CD14-positive monocyte (primary cell): ENCODE measurements around the gene RUNDC3A. TPM values are rescaled to one million over a fixed set of nuclear protein-coding genes. Genes with fewer than 3 reads are reported as not detected.
A peak's percentile ranks its signal among the peaks of the same experiment; 100 is the strongest.

Source experiments
- DNase-seq, 3 donors: peaks; one replicate each; pipeline ENCODE4 v3.0.0-alpha.2; 2011 to 2022
- H2AFZ ChIP-seq: 2 replicates; pipeline ENCODE4 v1.6.0; 2012; ENCODE audit warnings: mild to moderate bottlenecking, low read depth, low read length, inconsistent platforms; ENCODE audit not compliant: insufficient read depth, poor library complexity, severe bottlenecking
- H3K27ac ChIP-seq, 2 donors: 1 replicate in 1 of 2; 2 replicates in 1 of 2; pipeline ENCODE4 v1.5.1; 2012 to 2013; ENCODE audit warnings: low read length in 2 of 2, control low read depth in 1 of 2, inconsistent platforms in 1 of 2, low read depth in 1 of 2, mild to moderate bottlenecking in 1 of 2
- H3K27me3 ChIP-seq, 2 donors: one replicate each; pipeline versions ENCODE4 v1.6.0 to v1.6.1; 2011 to 2013; ENCODE audit warnings: low read length in 2 of 2; ENCODE audit not compliant: control insufficient read depth in 2 of 2, insufficient read depth in 2 of 2
- H3K36me3 ChIP-seq, 2 donors: replicated peaks in 1 of 2; 1 replicate in 1 of 2; 2 replicates in 1 of 2; pipeline versions ENCODE4 v1.5.1 to v1.6.1; 2012 to 2013; ENCODE audit warnings: low read length in 2 of 2, control low read depth in 1 of 2, inconsistent platforms in 1 of 2, mild to moderate bottlenecking in 1 of 2; ENCODE audit not compliant: insufficient read depth in 2 of 2, control insufficient read depth in 1 of 2
- H3K4me1 ChIP-seq, 2 donors: 1 replicate in 1 of 2; 2 replicates in 1 of 2; pipeline versions ENCODE4 v1.5.1 to v1.6.1; 2012 to 2013; ENCODE audit warnings: low read length in 2 of 2, control low read depth in 1 of 2, inconsistent platforms in 1 of 2, mild to moderate bottlenecking in 1 of 2, moderate library complexity in 1 of 2; ENCODE audit not compliant: insufficient read depth in 2 of 2, control insufficient read depth in 1 of 2
- H3K4me2 ChIP-seq: replicated peaks from 2 replicates; pipeline ENCODE3; 2012; ENCODE audit warnings: low read length, moderate library complexity, mild to moderate bottlenecking; ENCODE audit not compliant: poor library complexity, severe bottlenecking; ENCODE audit errors: extremely low read depth
- H3K4me3 ChIP-seq, 3 experiments: fragments of 200-600 bp in 1 of 3; sonication (generic) in 1 of 3; replicated peaks in 1 of 3; 1 replicate in 2 of 3; 2 replicates in 1 of 3; pipeline ENCODE4 v1.5.1; 2011 to 2013; ENCODE audit warnings: low read length in 3 of 3, mild to moderate bottlenecking in 3 of 3, control low read depth in 2 of 3, low read depth in 2 of 3, inconsistent platforms in 1 of 3, moderate library complexity in 1 of 3
- H3K79me2 ChIP-seq: 2 replicates; pipeline ENCODE4 v1.6.0; 2012; ENCODE audit warnings: mild to moderate bottlenecking, control low read depth, inconsistent platforms, low read length, moderate library complexity; ENCODE audit not compliant: insufficient read depth
- H3K9ac ChIP-seq: 2 replicates; pipeline ENCODE4 v1.6.0; 2017; ENCODE audit warnings: low read length, mild to moderate bottlenecking; ENCODE audit not compliant: insufficient read depth, poor library complexity, severe bottlenecking
- H3K9me3 ChIP-seq, 2 donors: replicated peaks in 1 of 2; 1 replicate in 1 of 2; 2 replicates in 1 of 2; pipeline versions ENCODE4 v1.5.1 to v1.6.1; 2012 to 2013; ENCODE audit warnings: low read length in 2 of 2, control low read depth in 1 of 2; ENCODE audit not compliant: control insufficient read depth in 1 of 2, insufficient read depth in 1 of 2
- H4K20me1 ChIP-seq: 2 replicates; pipeline ENCODE4 v1.6.0; 2012; ENCODE audit warnings: mild to moderate bottlenecking, low read length, control low read depth, moderate library complexity; ENCODE audit not compliant: insufficient read depth
- H3K27ac Mint-ChIP-seq, 7 donors: one replicate each; pipeline ENCODE4 v1.8.0; 2020; ENCODE audit warnings: mild to moderate bottlenecking in 7 of 7, mixed read lengths in 7 of 7, moderate library complexity in 6 of 7, inconsistent platforms in 2 of 7
- H3K27me3 Mint-ChIP-seq, 3 donors: one replicate each; pipeline ENCODE4 v1.8.0; 2021 to 2022; ENCODE audit warnings: low read depth in 3 of 3, mild to moderate bottlenecking in 3 of 3, mixed read lengths in 3 of 3, moderate library complexity in 3 of 3, inconsistent platforms in 1 of 3
- H3K36me3 Mint-ChIP-seq, 2 donors: one replicate each; pipeline ENCODE4 v1.8.0; 2020; ENCODE audit warnings: mixed read lengths in 2 of 2, inconsistent platforms in 1 of 2, mild to moderate bottlenecking in 1 of 2
- H3K4me1 Mint-ChIP-seq: one replicate; pipeline ENCODE4 v1.8.0; 2020; ENCODE audit warnings: mild to moderate bottlenecking, mixed read lengths
- H3K4me3 Mint-ChIP-seq, 2 donors: one replicate each; pipeline ENCODE4 v1.8.0; 2020; ENCODE audit warnings: mild to moderate bottlenecking in 2 of 2, mixed read lengths in 2 of 2, moderate library complexity in 1 of 2
- H3K9me3 Mint-ChIP-seq, 7 donors: one replicate each; pipeline ENCODE4 v1.8.0; 2020 to 2022; ENCODE audit warnings: mixed read lengths in 7 of 7, mild to moderate bottlenecking in 6 of 7, moderate library complexity in 6 of 7, inconsistent platforms in 2 of 7
- CTCF ChIP-seq: fragments of 200-600 bp; IDR thresholded peaks from one replicate; pipeline ENCODE4 v1.8.0; 2022; ENCODE audit warnings: antibody characterized with exemption, mild to moderate bottlenecking
- WGBS: methylation state at CpG from one replicate; pipeline ENCODE4 v1.1.5; 2013; ENCODE audit warnings: missing lambda C conversion rate; ENCODE audit not compliant: insufficient coverage; 5-methylcytosine and 5-hydroxymethylcytosine counted together
- intact Hi-C, 2 donors: fragments of 100-400 bp; cut with micrococcal nuclease; formaldehyde crosslinking; loops; one replicate each; pipeline versions ENCODE4 v1.15.0 to v1.15.1; 2023
- polyA plus RNA-seq, 3 donors: library from polyadenylated mRNA; depleted of rRNA in 1 of 3; unstranded in 2 of 3; stranded (reverse) in 1 of 3; fragments of 300-500 nt in 2 of 3; fragments of >200 nt in 1 of 3; fragmentation: Illumina TruSeq in 2 of 3; gene quantifications; 1 replicate in 2 of 3; 2 replicates in 1 of 3; pipeline ENCODE4 v1.2.3, GENCODE V29; 2012 to 2021

RUNDC3A gene
- polyA plus RNA-seq, 3 donors: 0.22 to 0.35 TPM; not detected in 1

- TF ChIP-seq CTCF: no peak
- no peak overlapping the region for H3K9ac ChIP-seq
- peaks cover 9 to 19% of the 10 kb centered on the region in 2 donors for H3K4me1 ChIP-seq
- peaks cover 6% of the 10 kb centered on the region for H3K4me1 Mint-ChIP-seq
- H3K9me3 Mint-ChIP-seq: peaks cover 0 to 3% (median 2%) of the 10 kb centered on the region in 7 donors
- H3K4me3 ChIP-seq: no peak overlapping the region
- no peak overlapping the region for H3K4me2 ChIP-seq
- no peaks in the 10 kb centered on the region for H3K36me3 Mint-ChIP-seq
- intact Hi-C loops: loop anchor here in 1 of 2 donors (2.0 to 5.0 kb wide), 2 partner anchors 39 to 151 kb away; partner anchors contain the start of gene SLC25A39
- H3K36me3 ChIP-seq: no peaks in the 10 kb centered on the region
- H3K79me2 ChIP-seq: no peaks in the 10 kb centered on the region
- H3K27me3 Mint-ChIP-seq: peaks cover 42 to 69% (median 49%) of the 10 kb centered on the region in 3 donors
- no peaks in the 10 kb centered on the region for H3K9me3 ChIP-seq
- 92% methylated on average over 4 of the region's 11 CpGs for WGBS
- H3K27me3 ChIP-seq: peaks cover 15 to 44% of the 10 kb centered on the region in 2 donors
- peak overlapping the region in 1 of 2 donors; percentile 43 for H3K4me3 Mint-ChIP-seq
- no peak overlapping the region for H3K27ac ChIP-seq
- no peak overlapping the region for H2AFZ ChIP-seq
- no peak for DNase-seq
- no peaks in the 10 kb centered on the region for H4K20me1 ChIP-seq
- no peak overlapping the region for H3K27ac Mint-ChIP-seq
These were observed 53.2 kb downstream of the RUNDC3A start for GRCh38 chr17:44361292-44362260.

GRCh38 chr17:44362459-44362948, 54.1 kb downstream of the RUNDC3A start:
- no peak overlapping the region for H2AFZ ChIP-seq
- H3K27ac ChIP-seq: no peak overlapping the region
- peaks cover 15 to 44% of the 10 kb centered on the region in 2 donors for H3K27me3 ChIP-seq
- peaks cover 6% of the 10 kb centered on the region for H3K4me1 Mint-ChIP-seq
- H3K4me1 ChIP-seq: peaks cover 9 to 19% of the 10 kb centered on the region in 2 donors
- no peaks in the 10 kb centered on the region for H4K20me1 ChIP-seq
- intact Hi-C loops: loop anchor here in 1 of 2 donors (2.0 to 5.0 kb wide), 2 partner anchors 40 to 152 kb away; partner anchors contain the start of gene SLC25A39
- no peaks in the 10 kb centered on the region for H3K36me3 Mint-ChIP-seq
- H3K79me2 ChIP-seq: no peaks in the 10 kb centered on the region
- H3K27me3 Mint-ChIP-seq: peaks cover 48 to 76% (median 50%) of the 10 kb centered on the region in 3 donors
- H3K9ac ChIP-seq: no peak overlapping the region
- DNase-seq: no peak
- H3K27ac Mint-ChIP-seq: no peak overlapping the region
- H3K4me2 ChIP-seq: peak overlapping the region; percentile 86
- peak overlapping the region; percentile 37 to 67 for H3K4me3 Mint-ChIP-seq
- H3K4me3 ChIP-seq: peak overlapping the region in 1 of 3 experiments; percentile 76
- H3K36me3 ChIP-seq: no peaks in the 10 kb centered on the region
- 0% methylated on average over 2 of the region's 11 CpGs for WGBS
- no peaks in the 10 kb centered on the region for H3K9me3 ChIP-seq
- TF ChIP-seq CTCF: no peak
- H3K9me3 Mint-ChIP-seq: peaks cover 0 to 3% (median 0%) of the 10 kb centered on the region in 7 donors
